PFSK-1 (cell line): ENCODE results near the gene ZNF718.

ENCODE experiments used
- POLR2AphosphoS5 ChIP-seq: IDR thresholded peaks from 2 replicates; pipeline ENCODE4 v1.6.1; 2012; ENCODE audit warnings: low read depth, mild to moderate bottlenecking, control low read depth, low read length, moderate library complexity
- SIN3A ChIP-seq: IDR thresholded peaks from 2 replicates; pipeline ENCODE4 v1.6.1; 2012; ENCODE audit warnings: mild to moderate bottlenecking, low read length, moderate library complexity, borderline replicate concordance; ENCODE audit not compliant: insufficient read depth

- TF ChIP-seq SIN3A (no peak), POLR2AphosphoS5 (no peak)
Observed at GRCh38 chr4:175986-176385, 51.7 kb downstream of the ZNF718 start.
